Measurements from ENCODE around the gene SH3BP4.
"Not testable (repeated sequence)": the region's sequence is repeated elsewhere in the genome, so short reads cannot be mapped to it uniquely, and the experiment has no call there.

SH3BP4 gene

GRCh38 chr2:235043762-235044500, 92.1 kb downstream of the SH3BP4 start:
- DNase-seq: no peak

DNA sequence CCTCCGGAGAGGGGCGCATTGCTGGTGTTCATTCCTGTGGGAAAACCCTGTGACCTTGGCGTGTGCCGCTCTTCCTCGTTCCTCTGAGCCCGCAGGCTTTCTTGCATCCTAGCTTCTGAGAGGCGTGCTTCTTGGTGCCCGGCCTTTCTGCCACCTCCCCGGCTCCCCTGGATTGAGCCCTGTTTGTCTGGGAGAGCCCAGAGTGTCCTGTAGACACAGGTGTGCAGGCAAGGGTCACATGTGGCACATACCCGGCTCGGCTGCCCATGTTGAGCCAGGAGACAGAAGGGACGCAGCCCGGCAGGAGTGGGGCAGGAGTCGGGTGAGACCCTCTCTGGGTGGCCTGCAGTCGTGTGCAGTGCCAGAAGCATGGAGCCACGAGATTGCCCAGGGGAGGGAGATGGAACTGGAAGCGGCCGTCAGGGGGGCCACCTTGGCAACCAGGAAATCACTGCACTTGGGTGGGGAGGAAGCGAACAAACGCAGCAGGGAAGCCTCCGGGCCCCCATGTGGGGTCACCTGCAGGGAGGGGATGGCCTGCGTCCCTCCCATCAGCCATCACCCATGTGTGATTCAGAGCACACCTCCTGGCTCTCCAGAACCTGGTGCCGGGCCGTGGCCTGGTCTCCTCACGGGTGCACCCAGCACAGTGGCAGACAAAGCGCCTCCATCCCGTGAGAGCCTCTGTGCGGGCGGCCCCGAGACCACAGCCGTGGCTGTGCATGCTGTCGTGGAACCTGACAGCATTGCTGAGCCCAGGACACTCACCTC, 92.9 kb downstream of the SH3BP4 start:
- no peak for DNase-seq

- DNase-seq: no peak
Observed at GRCh38 chr2:235045336-235045972, 93.6 kb downstream of the SH3BP4 start.

GRCh38 chr2:235045973-235046343, 94.1 kb downstream of the SH3BP4 start:
- DNase-seq: no peak

GRCh38 chr2:235046589-235046988, 94.8 kb downstream of the SH3BP4 start:
- no peak for DNase-seq

DNA sequence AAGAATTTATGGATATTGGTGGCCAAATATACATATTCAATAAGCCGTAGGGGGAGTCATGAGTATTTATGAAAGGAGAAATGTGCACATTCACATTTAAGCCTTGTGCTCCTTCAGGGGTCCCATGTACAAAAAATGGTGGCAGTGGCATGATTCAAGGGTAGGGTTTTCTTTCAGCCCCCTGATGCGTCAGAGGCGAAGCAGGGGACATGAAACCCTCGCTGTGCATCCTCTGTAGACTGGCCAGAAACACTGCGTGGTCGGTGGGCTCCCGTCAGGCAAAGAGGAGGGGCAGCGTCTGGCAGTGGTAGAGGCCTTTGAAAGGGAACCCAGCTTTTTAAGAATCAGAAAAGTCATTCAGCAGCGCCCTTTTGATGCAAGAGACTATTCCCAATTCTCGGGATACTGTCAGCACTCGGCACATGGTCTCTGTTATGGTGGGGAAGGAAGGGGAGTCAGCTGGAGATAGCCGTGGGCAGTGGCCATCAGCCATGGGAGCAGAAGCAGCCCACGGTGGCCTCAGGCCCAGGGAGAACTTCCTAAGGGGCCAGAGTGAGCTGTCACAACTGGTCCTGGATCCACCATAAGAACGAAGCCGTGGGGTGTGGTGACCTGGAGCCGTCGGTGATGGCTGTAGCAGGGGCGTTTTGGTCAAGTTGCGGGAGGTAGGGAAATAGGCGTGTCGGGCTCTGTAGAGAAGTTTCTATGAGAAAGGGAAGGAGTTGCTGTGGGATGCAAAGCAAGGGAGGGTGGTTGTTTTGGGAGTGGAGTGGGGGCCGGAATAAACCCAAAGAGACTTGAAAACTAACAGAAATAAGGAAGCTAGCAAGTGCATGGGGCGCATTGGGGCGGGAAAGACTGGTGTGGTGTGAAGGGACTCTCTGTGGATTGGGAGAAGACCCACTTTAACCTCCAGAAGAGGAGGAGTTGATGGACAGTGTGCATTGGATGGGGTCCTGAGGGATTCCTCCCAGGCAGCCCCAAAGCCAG, 95.6 kb downstream of the SH3BP4 start:
- no peak for DNase-seq

- no peak for DNase-seq
Observed at GRCh38 chr2:235048549-235048948, 96.7 kb downstream of the SH3BP4 start.

GRCh38 chr2:235049069-235049468, 97.3 kb downstream of the SH3BP4 start:
- no peak for DNase-seq

DNA sequence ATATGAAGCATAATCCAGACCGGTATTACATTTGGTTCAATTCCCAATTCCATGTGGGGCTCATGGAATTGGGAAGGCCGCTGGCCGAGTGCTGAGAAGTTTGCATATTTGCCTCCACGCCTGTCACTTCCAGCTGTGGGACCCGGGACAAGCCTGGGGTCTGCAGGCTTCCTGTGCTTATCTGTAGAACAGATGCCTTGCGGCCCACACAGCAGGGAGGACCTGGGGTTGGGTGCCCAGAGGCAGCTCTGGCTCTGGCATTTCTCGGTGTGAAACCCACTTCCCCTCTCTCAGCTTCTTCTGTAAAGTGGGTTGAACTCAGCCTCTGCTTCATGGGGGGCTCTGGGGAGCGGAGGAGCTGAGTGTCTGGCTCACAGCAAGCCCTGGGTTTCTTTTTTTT, 97.9 kb downstream of the SH3BP4 start:
- no peak for DNase-seq

DNA sequence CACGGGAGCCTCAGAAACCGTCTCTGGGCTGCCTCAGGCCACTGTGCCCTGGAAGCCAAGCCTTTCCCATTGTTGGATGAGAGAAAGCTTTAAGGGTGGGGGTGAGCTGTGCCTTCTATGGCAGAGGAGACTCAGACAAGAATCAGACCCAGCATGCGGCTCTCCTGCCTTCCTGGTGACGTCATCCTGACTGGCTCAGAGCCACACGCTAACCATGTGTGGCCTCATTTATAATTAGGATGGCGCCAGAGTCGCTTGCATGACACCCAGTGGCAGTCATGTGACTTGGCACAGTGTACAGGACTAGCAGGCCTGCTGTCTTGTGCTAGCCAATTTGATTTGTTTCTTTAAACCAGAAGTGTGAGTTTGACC, 99.1 kb downstream of the SH3BP4 start:
- DNase-seq: peak; percentile 72

DNA sequence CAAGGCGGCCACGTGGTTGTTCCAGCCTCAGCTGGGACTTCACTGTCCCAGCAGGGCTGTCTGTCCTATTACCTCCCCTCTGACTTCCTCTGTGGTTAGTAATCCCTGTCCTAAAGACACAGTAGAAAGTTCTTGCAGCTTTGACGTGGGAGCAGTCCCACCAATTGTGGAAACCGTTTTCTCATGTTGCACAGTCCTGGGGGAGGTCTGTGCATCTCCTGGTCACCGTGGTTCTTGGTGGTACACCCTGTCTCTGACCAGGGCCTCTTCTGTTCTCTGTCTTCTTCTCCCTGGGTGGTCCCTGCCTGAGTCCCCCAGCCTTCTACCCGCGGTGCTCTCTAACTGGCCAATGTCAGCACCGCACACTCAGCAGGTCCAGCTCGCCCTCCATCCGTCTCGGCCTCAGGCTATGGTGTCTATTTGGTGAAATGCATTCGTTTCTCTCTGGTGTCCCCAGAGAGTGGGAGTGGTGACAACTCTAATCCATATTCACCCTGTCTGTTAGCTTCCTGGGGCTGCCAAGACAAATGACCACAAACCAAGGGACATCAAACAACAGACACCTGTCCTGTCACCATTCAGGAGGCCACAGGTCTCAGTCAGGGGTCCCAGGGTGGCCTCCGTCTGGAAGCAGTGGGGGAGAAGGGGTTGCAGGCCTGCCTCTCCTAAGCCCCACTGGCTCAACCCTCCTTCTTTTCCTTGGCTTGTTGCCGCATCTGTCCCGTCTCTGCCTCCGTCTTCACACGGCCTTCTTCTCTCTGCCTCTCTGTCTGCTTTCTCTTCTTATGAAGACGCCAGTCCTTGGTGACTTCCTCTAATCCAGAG, 99.8 kb downstream of the SH3BP4 start:
- DNase-seq: no peak

DNA sequence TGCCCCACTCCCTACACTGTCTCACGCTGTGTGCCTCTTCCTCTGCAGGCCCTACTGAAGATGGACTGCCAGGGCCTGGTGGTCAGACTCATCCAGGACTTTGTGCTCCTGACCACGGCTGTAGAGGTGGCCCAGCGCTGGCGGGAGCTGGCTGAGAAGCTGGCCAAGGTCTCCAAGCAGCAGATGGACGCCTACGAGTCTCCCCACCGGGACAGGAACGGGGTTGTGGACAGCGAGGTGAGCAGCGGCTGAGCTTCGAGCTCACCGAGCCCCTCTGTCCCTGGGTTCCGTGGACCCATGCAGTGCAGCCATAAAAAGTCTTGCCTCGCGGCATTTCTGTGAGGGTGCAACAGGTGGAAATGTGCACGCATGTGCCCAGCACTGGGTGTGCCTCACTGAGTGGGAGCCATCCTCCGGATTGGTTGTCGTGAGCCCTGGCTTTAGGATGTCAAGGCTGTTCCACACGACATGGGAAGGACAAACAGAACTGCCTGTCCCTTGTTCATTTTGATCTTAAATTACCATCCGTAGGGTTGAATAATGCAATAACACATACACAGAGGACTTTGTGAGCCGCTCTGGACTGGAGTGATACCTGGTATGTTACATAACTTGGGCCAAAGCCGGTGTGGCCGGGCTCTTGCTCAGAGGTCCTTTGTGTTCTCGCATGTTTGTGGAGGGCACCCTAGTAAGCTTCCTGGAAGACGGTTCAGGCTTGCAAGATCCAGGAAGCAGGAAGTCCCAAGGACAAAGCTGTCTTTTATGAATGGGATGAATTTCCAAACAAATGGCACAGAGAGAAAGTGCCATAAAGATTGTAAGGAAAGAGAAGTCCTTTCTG, 100.9 kb downstream of the SH3BP4 start:
- no peak for DNase-seq

- DNase-seq: no peak
Observed at GRCh38 chr2:235053651-235054050, 101.8 kb downstream of the SH3BP4 start.

DNA sequence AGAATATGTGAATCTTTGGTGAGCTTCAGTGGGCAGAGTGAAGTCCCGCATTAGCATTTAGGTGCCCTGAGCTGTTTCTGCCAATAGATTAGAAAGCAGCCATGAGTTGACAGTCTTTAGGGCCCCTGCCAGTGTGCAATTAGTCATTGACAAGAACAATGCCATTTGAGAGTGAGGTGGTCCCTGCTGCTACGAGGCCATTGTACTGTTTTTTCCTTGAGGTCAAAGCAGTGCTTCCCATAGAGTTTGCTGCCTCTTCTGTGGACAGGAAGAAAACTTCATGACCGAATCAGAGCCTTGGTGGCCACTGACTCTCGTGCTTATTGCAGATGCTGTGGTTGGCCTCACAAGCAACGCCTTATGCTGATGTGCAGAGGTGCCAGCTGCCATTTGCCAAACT, 102.7 kb downstream of the SH3BP4 start:
- DNase-seq: no peak

GRCh38 chr2:235054919-235055318, 103.1 kb downstream of the SH3BP4 start:
- DNase-seq: no peak

DNA sequence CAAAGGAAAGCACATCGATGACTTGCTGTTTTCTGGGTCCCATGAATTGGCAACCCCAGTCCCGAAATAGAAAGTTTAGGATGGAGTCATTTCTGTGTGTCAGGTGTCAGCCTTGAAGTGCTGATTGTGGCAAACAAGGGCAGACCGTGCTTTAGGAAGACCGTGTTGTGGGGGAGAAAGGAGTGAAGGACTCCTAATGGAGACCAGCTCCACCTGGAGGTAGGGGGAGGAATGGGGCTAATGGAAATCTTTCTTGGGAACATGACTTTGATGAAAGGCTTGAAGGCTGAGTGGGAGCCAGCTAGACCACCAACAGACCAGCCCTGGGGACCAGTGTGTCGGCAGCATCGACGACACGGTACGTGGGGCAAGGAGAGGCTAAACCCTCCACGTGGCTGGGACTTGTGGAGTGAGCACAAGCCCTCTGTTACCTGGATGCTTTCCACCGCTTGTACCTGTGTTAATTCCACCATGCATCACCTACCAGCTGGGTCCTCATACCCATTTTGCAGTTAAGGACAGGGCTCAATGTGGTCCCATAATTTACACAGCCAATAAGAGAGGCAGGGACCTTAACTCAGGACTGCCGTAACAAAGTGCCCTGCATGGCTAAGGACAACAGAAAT, 104.2 kb downstream of the SH3BP4 start:
- DNase-seq: no peak

DNA sequence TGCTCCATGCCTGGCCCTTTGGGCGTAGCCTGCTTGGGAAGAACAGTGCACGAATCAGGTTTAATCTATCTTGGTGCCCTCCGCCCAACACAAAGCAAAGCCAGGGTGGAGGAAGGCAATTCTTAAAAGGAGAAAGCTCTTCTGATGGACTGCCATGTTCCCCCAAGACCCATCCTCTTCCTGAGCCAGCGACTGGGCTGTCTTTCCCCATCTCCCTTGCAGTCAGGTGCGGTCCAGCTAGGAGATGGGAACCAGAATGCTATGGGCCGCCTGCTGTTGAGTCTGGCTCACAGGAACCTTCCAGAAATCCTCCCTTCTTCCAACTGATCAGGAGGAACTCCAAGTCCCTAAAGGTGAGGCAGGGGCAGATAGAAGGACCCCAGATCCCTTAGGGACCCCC, 105.0 kb downstream of the SH3BP4 start:
- no peak for DNase-seq

DNA sequence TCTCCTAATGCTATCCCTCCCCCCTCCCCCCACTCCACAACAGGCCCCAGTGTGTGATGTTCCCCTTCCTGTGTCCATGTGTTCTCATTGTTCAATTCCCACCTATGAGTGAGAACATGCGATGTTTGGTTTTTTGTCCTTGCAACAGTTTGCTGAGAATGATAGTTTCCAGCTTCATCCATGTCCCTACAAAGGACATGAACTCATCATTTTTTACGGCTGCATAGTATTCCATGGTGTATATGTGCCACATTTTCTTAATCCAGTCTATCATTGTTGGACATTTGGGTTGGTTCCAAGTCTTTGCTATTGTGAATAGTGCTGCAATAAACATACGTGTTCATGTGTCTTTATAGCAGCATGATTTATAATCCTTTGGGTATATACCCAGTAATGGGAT, 105.8 kb downstream of the SH3BP4 start:
- DNase-seq: not testable (repeated sequence)

- no peak for DNase-seq
Observed at GRCh38 chr2:235059161-235059560, 107.3 kb downstream of the SH3BP4 start.

DNA sequence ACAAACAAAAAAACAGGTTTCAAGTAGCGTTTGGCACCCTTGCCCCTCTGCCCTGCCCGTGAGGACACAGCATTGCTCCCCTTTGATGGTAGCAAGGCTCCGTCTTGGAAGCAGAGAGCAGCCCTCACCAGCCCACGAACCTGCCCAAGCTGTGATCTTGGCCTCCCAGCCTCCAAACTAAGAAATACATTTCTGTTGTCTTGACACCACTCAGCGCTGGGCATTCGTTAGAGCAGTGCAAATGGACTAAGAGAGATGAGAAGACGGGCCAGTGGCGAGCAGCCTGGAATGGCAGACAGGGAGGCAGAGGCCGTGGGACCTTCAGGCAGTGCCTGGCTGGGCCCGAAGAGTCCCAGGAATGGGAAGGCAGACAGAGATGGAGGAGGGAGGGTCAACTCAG, 109.8 kb downstream of the SH3BP4 start:
- no peak for DNase-seq
